SK-N-SH (cell line): ENCODE measurements around the gene LCP2. TPM values are rescaled to one million over a fixed set of nuclear protein-coding genes. Genes with fewer than 3 reads are reported as not detected.

Source experiments
- CTCF ChIA-PET: fragments of 300-600, 350-600 bp; formaldehyde crosslinking; extraction: SDS; loops from one replicate; lab custom pipeline; 2021; lab: Yijun Ruan, JAX
- POLR2A ChIA-PET: fragments of 350-600 bp; sonication (Branson Sonifier 250); formaldehyde crosslinking; extraction: SDS; loops from one replicate; lab custom pipeline; 2020; ENCODE audit warnings: antibody characterized with exemption, inconsistent platforms; lab: Yijun Ruan, JAX
- DNase-seq: peaks from one replicate; pipeline ENCODE4 v3.0.0; 2012
- H2AFZ ChIP-seq: fragments of 200-600 bp; sonication (generic); 2 replicates; pipeline ENCODE4 v1.8.1; 2016; ENCODE audit warnings: antibody characterized with exemption, mild to moderate bottlenecking, low read depth
- H3F3A ChIP-seq: fragments of 200-600 bp; sonication (generic); replicated peaks from 2 replicates; pipeline ENCODE3; 2016; ENCODE audit warnings: antibody characterized with exemption, mild to moderate bottlenecking; ENCODE audit not compliant: insufficient read depth
- H3K27ac ChIP-seq, 2 experiments: fragments of 200-500 bp in 1 of 2; fragments of 200-600 bp in 1 of 2; sonication (Bioruptor generic) in 1 of 2; sonication (generic), shearing (Covaris generic) in 1 of 2; 2 replicates each; pipeline versions ENCODE4 v1.5.1 to v1.6.1; 2014 to 2016; ENCODE audit warnings: low read depth in 2 of 2, inconsistent platforms in 1 of 2, low read length in 1 of 2, mild to moderate bottlenecking in 1 of 2, mixed read lengths in 1 of 2
- H3K27me3 ChIP-seq: fragments of 200-600 bp; sonication (generic), shearing (Covaris generic); 2 replicates; pipeline ENCODE4 v1.6.1; 2016; ENCODE audit warnings: mixed run types; ENCODE audit not compliant: insufficient read depth
- H3K36me3 ChIP-seq, 2 experiments: fragments of 200-500 bp in 1 of 2; fragments of 200-600 bp in 1 of 2; sonication (Bioruptor generic) in 1 of 2; sonication (generic) in 1 of 2; replicated peaks in 1 of 2; 2 replicates each; pipeline versions ENCODE3 to v1.5.1; 2014 to 2016; ENCODE audit warnings: low read length in 1 of 2, mild to moderate bottlenecking in 1 of 2; ENCODE audit not compliant: insufficient read depth in 2 of 2, control insufficient read depth in 1 of 2
- H3K4me1 ChIP-seq, 2 experiments: fragments of 200-500 bp in 1 of 2; fragments of 200-600 bp in 1 of 2; sonication (Bioruptor generic) in 1 of 2; sonication (generic), shearing (Covaris generic) in 1 of 2; 2 replicates each; pipeline versions ENCODE4 v1.5.1 to v1.6.1; 2014 to 2016; ENCODE audit warnings: low read depth in 1 of 2, low read length in 1 of 2, mixed run types in 1 of 2; ENCODE audit not compliant: insufficient read depth in 2 of 2, control insufficient read depth in 1 of 2
- H3K4me2 ChIP-seq: fragments of 200-600 bp; sonication (generic), shearing (Covaris generic); 2 replicates; pipeline ENCODE4 v1.6.1; 2017; ENCODE audit warnings: mixed run types
- H3K4me3 ChIP-seq, 2 experiments: fragments of 200-500 bp in 1 of 2; fragments of 200-600 bp in 1 of 2; sonication (Bioruptor generic) in 1 of 2; sonication (generic), shearing (Covaris generic) in 1 of 2; 2 replicates each; pipeline versions ENCODE4 v1.5.1 to v1.8.1; 2014 to 2016; ENCODE audit warnings: low read depth in 2 of 2, inconsistent platforms in 1 of 2, low read length in 1 of 2, mild to moderate bottlenecking in 1 of 2, mixed read lengths in 1 of 2, moderate library complexity in 1 of 2
- H3K79me2 ChIP-seq: fragments of 200-600 bp; sonication (generic); 2 replicates; pipeline ENCODE4 v1.8.1; 2017; ENCODE audit warnings: mild to moderate bottlenecking; ENCODE audit not compliant: insufficient read depth
- H3K9ac ChIP-seq: fragments of 200-600 bp; sonication (generic); 2 replicates; pipeline ENCODE4 v1.6.1; 2017; ENCODE audit warnings: mixed run types
- H3K9me2 ChIP-seq: fragments of 200-600 bp; sonication (generic); 2 replicates; pipeline ENCODE4 v1.6.1; 2017; ENCODE audit warnings: mixed run types
- H3K9me3 ChIP-seq: fragments of 200-600 bp; sonication (generic); 2 replicates; pipeline ENCODE4 v1.6.1; 2017; ENCODE audit warnings: mixed run types, mild to moderate bottlenecking, moderate library complexity
- H4K20me1 ChIP-seq: fragments of 200-600 bp; sonication (generic); 2 replicates; pipeline ENCODE4 v1.6.1; 2017; ENCODE audit warnings: mild to moderate bottlenecking, mixed run types; ENCODE audit not compliant: insufficient read depth
- CHD2 ChIP-seq: fragments of 150-350 bp; IDR thresholded peaks from 2 replicates; pipeline ENCODE4 v1.6.1; 2018; ENCODE audit warnings: low read length; ENCODE audit not compliant: partially characterized antibody
- EP300 ChIP-seq, 2 experiments: IDR thresholded peaks; 2 replicates each; pipeline versions ENCODE4 v1.4.0 to v1.6.1; 2012; ENCODE audit warnings: borderline replicate concordance in 1 of 2, low read depth in 1 of 2, low read length in 1 of 2
- FOXM1 ChIP-seq: IDR thresholded peaks from 2 replicates; pipeline ENCODE4 v1.4.0; 2012; ENCODE audit warnings: low read depth, mild to moderate bottlenecking
- IRF3 ChIP-seq: fragments of 150-350 bp; IDR thresholded peaks from 2 replicates; pipeline ENCODE4 v1.6.1; 2016; ENCODE audit warnings: mild to moderate bottlenecking, low read depth, low read length
- JUND ChIP-seq: IDR thresholded peaks from 2 replicates; pipeline ENCODE4 v1.4.0; 2012
- MAX ChIP-seq: IDR thresholded peaks from 2 replicates; pipeline ENCODE4 v1.4.0; 2012; ENCODE audit warnings: low read depth
- MXI1 ChIP-seq: IDR thresholded peaks from 2 replicates; pipeline ENCODE4 v1.6.1; 2012; ENCODE audit warnings: mild to moderate bottlenecking, low read depth, low read length, improper control_type of control experiment
- NRF1 ChIP-seq: IDR thresholded peaks from 2 replicates; pipeline ENCODE4 v1.6.1; 2012; ENCODE audit warnings: low read depth, mild to moderate bottlenecking, low read length
- PBX3 ChIP-seq: IDR thresholded peaks from 2 replicates; pipeline ENCODE4; 2012
- POLR2AphosphoS5 ChIP-seq: IDR thresholded peaks from 2 replicates; pipeline ENCODE4 v1.6.1; 2012; ENCODE audit warnings: low read depth, low read length
- RXRA ChIP-seq: IDR thresholded peaks from 2 replicates; pipeline ENCODE4 v1.4.0; 2012; ENCODE audit warnings: low read depth, mild to moderate bottlenecking, borderline replicate concordance
- SIN3A ChIP-seq: IDR thresholded peaks from 2 replicates; pipeline ENCODE4 v1.6.1; 2012; ENCODE audit warnings: low read depth, mild to moderate bottlenecking, low read length, moderate library complexity, borderline replicate concordance
- TAF1 ChIP-seq: IDR thresholded peaks from 2 replicates; pipeline ENCODE4 v1.6.1; 2012; ENCODE audit warnings: low read depth, mild to moderate bottlenecking, low read length, moderate library complexity, borderline replicate concordance
- TCF12 ChIP-seq: IDR thresholded peaks from 2 replicates; pipeline ENCODE4 v1.4.0; 2012
- TEAD4 ChIP-seq: IDR thresholded peaks from 2 replicates; pipeline ENCODE4 v1.4.0; 2012; ENCODE audit warnings: mild to moderate bottlenecking, borderline replicate concordance; ENCODE audit not compliant: insufficient read depth
- YY1 ChIP-seq: IDR thresholded peaks from 2 replicates; pipeline ENCODE4 v1.4.0; 2012; ENCODE audit warnings: low read depth, mild to moderate bottlenecking
- WGBS: methylation state at CpG from one replicate; pipeline ENCODE4 v1.1.6; 2017; ENCODE audit warnings: low lambda C conversion rate; 5-methylcytosine and 5-hydroxymethylcytosine counted together
- polyA plus RNA-seq, 3 experiments: library from polyadenylated mRNA; depleted of rRNA; stranded (reverse); fragments of >200 nt; gene quantifications; 2 replicates each; pipeline ENCODE4 v1.2.3, GENCODE V29; 2012
- TF ChIP-seq, protein P1 (sequence below): IDR thresholded peaks from 2 replicates; pipeline ENCODE4 v1.4.0; 2012; ENCODE audit warnings: low read depth, borderline replicate concordance
- TF ChIP-seq, protein P2 (sequence below): fragments of 150-350 bp; IDR thresholded peaks from 2 replicates; pipeline ENCODE4 v1.6.1; 2017; ENCODE audit warnings: antibody characterized with exemption, low read length, low read depth, borderline replicate concordance

The LCP2 gene
- polyA plus RNA-seq, 1 of the 3 experiments (the other 2 are of a cell fraction) = not detected

GRCh38 chr5:170293273-170293672, 4.3 kb downstream of the LCP2 start:
- Histone ChIP-seq H3K4me3 (no peak overlapping the region), H3K9me3 (no peaks in the 10 kb centered on the region), H3K27me3 (peaks cover 6% of the 10 kb centered on the region; the same call in 1 of the 2 replicates), H3F3A (no peaks in the 10 kb centered on the region), H3K79me2 (no peaks in the 10 kb centered on the region), H3K27ac (no peak overlapping the region), H3K9me2 (no peaks in the 10 kb centered on the region), H3K4me1 (no peaks in the 10 kb centered on the region), H3K36me3 (no peaks in the 10 kb centered on the region), H3K4me2 (no peak overlapping the region), H4K20me1 (no peaks in the 10 kb centered on the region), H2AFZ (no peak overlapping the region), H3K9ac (no peak overlapping the region)
- ChIA-PET CTCF (interaction anchor here (0.8 to 1.0 kb wide), 3 partner anchors 26 to 67 kb away, joined by 3 to 4 read pairs (median 3); no protein-coding TSS in a partner anchor), POLR2A (no interaction called here)
- TF ChIP-seq, protein P1, sequence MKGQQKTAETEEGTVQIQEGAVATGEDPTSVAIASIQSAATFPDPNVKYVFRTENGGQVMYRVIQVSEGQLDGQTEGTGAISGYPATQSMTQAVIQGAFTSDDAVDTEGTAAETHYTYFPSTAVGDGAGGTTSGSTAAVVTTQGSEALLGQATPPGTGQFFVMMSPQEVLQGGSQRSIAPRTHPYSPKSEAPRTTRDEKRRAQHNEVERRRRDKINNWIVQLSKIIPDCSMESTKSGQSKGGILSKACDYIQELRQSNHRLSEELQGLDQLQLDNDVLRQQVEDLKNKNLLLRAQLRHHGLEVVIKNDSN = no peak
- TF ChIP-seq PBX3 = no peak
- no peak for TF ChIP-seq SIN3A
- TF ChIP-seq JUND = no peak
- no peak for TF ChIP-seq NRF1
- no peak for TF ChIP-seq TEAD4
- TF ChIP-seq, protein P2, sequence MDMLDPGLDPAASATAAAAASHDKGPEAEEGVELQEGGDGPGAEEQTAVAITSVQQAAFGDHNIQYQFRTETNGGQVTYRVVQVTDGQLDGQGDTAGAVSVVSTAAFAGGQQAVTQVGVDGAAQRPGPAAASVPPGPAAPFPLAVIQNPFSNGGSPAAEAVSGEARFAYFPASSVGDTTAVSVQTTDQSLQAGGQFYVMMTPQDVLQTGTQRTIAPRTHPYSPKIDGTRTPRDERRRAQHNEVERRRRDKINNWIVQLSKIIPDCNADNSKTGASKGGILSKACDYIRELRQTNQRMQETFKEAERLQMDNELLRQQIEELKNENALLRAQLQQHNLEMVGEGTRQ = no peak
- TF ChIP-seq YY1 = no peak
- TF ChIP-seq TCF12 = no peak
- no peak for TF ChIP-seq MXI1
- TF ChIP-seq CHD2 = no peak
- no peak for TF ChIP-seq FOXM1
- TF ChIP-seq IRF3 = no peak
- TF ChIP-seq EP300 (IDR thresholded peaks at IDR 0.05; ENCODE audit: borderline replicate concordance in 1 of 2, low read depth in 1 of 2, low read length in 1 of 2) = no peak
- no peak for TF ChIP-seq TAF1
- TF ChIP-seq MAX = no peak
- TF ChIP-seq RXRA = no peak
- no peak for TF ChIP-seq POLR2AphosphoS5
- DNase-seq = no peak
- 41% methylated on average over 5 of the region's 6 CpGs for WGBS
